ENCODE measurements around the gene TMBIM1.
A peak's percentile ranks its signal among the peaks of the same experiment; 100 is the strongest.

TMBIM1 gene

DNA sequence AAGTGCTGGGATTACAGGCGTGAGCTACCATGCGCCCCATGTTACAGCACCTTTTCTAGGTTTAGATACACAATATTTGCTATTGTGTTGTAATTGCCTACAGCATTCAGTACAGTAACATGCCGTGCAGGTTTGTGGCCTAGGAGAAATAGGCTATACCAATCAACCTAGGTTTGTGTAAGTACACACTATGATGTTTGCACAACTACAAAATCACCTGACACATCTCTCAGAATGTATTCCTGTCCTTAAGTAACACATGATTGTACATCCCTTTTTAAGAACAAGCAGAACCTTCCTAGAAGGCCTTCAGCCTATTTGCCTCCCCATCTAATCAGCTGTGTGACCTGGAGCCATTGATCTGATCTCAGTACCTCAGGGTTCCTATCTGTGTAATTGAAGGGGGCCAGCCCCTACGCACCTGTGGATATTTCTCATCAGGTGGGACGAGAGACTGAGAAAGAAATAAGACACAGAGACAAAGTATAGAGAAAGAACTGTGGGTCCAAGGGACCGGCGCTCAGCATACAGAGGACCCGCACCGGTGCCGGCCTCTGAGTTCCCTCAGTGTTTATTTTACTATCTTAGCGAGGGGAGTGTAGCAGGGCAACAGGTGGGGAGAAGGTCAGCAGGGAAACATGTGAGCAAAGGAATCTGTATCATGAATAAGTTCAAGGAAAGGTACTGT is 18.7 kb upstream of the TMBIM1 start:
- no peak for TF ChIP-seq POLR2A (IDR thresholded peaks at IDR 0.05; ENCODE audit: low read depth, low read length)
- no peak for DNase-seq (ENCODE audit: insufficient read length, low spot score)
- FAIRE-seq, result no peak

DNA sequence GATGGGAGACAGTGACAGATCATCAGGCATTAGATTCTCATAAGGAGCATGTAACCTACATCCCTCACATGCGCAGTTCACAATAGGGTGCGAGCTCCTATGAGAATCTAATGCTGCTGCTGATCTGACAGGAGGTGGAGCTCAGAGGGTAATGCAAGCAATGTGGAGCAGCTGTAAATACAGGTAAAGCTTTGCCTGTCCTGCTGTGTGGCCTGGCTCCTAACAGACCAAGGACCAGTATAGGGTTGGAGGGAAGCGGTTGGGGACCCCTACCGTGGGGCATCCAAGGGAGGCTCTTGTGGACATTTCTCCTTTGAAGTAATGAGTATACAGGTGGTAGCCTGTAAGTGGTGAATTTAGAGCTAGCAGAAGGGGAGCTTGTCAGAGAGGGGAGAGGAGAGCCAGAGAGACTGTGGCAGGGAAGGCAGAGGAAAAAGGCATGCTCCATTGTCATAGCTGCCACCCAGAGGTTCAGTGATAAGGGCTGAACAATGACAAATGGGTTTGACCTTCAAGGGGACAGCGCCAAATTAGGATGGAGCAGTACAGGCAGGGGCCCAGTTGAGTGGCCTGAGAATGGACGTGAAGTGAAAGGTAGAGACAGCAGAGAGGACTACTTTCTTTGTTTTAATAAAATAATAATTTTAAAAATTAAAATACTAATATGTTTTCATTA is 15.2 kb upstream of the TMBIM1 start:
- FAIRE-seq (no peak), DNase-seq (ENCODE audit: insufficient read length, low spot score) (no peak)
- TF ChIP-seq POLR2A (IDR thresholded peaks at IDR 0.05; ENCODE audit: low read depth, low read length), result no peak

DNA sequence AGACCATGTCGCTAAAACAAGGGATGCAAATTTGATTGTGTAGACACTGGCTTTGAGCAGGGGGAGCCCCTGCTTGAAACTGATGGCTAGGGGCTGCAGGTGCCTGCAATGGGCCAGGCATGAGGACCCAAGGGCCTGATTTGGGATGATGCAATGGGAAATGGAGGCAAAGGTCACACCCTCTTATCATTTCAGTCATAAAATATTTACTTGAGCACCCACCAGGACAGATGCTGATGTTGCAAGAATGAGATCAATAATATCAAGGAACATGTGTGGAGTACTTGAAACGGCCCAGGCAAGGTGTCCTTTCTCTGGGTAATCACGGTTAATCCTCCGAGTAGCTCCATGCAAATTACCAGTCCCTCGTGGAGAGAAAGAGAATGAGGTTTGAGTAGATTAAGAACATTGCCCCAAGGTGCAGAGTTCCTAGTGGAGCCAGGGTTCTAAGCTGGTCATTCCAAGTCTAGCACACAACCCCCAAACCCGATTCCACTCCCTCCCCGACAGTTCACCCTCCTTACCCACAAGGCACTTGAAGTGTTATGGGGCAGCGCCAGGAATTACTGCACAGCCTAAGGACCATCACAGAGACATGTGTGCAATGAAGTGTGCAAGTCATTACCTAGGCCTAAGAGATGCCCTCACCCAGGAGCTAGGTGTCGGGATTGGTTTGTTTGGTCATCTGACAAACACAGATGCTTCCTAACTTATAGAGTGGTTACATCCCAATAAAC is 14.0 kb upstream of the TMBIM1 start:
- TF ChIP-seq POLR2A (IDR thresholded peaks at IDR 0.05; ENCODE audit: low read depth, low read length), result no peak
- FAIRE-seq (no peak), DNase-seq (ENCODE audit: insufficient read length, low spot score) (no peak)

DNA sequence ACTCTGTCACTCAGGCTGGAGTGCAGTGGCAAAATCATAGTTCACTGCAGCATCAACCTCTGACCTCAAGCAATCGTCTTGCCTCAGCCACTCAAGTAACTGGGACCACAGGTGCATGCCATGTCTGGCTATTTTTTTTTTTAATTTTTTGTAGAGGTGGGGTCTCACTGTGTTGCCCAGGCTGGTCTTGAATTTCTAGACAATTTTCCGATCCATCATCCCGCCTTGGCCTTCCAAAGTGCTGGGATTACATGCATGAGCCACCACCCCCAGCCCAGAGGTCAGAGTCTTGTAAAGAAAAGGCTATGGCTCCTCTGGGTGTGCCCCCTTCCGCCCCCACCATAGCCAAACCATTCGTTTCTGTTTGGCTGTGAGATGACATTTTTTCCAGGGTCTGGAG is 13.1 kb upstream of the TMBIM1 start:
- no peak for FAIRE-seq
- no peak for DNase-seq (ENCODE audit: insufficient read length, low spot score)
- no peak for TF ChIP-seq POLR2A (IDR thresholded peaks at IDR 0.05; ENCODE audit: low read depth, low read length)

DNA sequence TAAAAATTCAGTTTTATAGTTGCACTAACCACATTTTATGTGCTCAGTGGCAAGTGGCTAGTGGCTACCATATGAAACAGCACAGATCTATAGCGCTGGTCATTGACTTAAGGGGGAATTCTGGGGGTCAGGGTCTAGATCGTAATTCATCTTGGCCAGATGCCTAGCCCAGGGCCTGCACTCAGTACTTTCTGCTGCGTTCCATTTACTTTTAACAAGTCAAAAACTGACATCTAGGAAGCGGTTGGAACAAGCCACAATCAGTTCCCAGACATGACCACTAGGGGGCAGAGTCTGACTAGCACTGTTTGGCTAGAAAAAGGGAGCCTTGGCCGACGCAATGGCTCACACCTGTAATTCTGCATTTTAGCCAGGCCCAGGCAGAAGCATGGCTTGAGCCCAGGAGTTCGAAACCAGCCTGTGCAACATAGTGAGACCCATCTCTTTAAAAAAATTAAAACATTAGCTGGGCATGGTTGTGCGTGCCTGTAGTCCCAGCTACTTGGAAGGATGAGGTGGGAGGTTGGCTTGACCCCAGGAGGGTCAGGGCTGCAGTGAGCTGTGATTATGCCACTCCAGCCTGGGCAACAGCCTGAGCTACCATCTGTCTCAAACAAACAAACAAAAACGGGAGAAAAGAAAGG is 9.0 kb upstream of the TMBIM1 start:
- DNase-seq (ENCODE audit: insufficient read length, low spot score) (peak; percentile 33), FAIRE-seq (no peak)
- no peak for TF ChIP-seq POLR2A (IDR thresholded peaks at IDR 0.05; ENCODE audit: low read depth, low read length)

DNA sequence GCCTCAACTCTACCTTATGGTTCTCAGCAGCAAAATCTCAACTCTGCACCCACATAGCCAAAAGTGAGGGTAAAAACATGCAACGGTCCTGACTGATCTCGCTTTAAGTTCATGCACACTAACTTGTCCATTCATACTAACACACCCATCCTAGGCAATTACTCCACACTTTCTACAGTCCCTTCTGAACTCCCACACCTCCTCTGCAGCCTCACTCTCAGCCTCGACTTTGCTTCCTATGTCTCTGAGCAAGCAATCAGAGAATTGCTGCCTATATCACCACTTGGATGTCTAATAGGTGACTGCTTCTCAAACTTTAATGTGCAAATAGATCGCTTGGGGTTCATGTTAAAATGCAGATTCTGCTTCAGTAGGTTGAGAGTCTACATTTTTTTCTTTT is 7.8 kb upstream of the TMBIM1 start:
- FAIRE-seq, result no peak
- DNase-seq (ENCODE audit: insufficient read length, low spot score), result no peak
- TF ChIP-seq POLR2A (IDR thresholded peaks at IDR 0.05; ENCODE audit: low read depth, low read length), result no peak

DNA sequence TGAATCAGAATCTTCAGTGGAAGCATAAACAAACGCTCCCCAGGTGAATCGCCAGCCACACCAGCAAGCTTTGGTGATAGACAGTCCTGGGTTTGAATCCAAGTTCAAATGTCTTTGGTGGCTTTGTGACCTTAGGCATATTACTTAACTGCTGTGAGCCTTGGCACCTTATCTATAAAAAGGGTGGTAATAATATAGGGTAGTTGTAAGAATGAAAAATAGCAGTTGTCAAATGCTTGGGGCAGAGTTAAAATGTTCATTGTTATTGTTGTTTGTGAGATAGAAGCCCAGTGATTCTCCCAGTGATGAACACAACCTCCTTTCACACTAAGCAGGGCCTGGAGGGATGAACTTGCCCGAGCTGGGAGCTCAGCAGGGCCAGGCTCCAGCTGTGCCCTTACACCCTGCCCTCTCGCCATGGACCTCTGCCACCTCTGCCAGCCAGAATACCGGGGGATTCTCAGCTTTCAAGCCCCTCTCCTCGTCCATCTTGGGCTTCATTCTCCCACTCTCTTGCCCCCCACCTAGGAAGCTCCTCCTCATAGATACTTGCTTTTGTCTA is 6.1 kb upstream of the TMBIM1 start:
- FAIRE-seq (no peak), DNase-seq (ENCODE audit: insufficient read length, low spot score) (no peak)
- no peak for TF ChIP-seq POLR2A (IDR thresholded peaks at IDR 0.05; ENCODE audit: low read depth, low read length)

DNA sequence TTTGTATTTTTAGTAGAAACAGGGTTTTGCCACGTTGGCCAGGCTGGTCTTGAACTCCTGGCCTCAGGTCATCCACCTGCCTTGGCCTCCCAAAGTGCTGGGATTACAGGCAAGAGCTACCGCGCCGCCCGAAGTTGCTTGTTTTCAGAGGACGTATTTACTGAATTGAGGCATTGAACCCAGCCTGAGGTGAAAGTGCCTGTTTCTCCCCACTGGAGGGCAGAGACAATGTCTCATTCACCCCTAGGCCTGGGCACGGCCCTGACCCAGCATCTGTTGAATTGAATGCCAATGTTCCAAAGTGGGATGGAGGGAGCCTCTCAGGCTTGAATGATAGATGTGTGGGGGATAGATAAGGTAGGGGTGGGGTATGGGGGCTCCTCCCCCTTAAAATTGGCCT is 4.5 kb upstream of the TMBIM1 start:
- FAIRE-seq (no peak), DNase-seq (ENCODE audit: insufficient read length, low spot score) (no peak)
- no peak for TF ChIP-seq POLR2A (IDR thresholded peaks at IDR 0.05; ENCODE audit: low read depth, low read length)

DNA sequence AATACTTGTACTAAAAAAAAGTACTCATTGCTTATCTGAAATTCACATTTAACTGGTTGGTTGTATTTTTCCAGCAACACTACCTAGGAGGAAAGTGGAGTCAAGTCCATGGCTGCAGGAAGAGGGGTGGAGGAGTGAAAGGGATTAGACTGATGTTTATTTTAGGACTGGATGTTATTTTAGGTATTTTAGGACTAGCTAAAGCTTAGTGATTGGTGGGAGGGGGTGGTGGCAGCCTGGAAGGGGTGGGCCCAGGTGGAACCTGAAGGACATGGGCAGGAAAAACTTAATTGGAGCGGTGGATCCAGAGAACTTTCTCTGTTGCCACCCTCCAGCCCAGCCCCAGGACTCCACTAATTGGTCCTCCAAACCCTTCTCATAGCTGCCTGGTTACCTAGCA is 3.9 kb upstream of the TMBIM1 start:
- no peak for TF ChIP-seq POLR2A (IDR thresholded peaks at IDR 0.05; ENCODE audit: low read depth, low read length)
- FAIRE-seq, result no peak

DNA sequence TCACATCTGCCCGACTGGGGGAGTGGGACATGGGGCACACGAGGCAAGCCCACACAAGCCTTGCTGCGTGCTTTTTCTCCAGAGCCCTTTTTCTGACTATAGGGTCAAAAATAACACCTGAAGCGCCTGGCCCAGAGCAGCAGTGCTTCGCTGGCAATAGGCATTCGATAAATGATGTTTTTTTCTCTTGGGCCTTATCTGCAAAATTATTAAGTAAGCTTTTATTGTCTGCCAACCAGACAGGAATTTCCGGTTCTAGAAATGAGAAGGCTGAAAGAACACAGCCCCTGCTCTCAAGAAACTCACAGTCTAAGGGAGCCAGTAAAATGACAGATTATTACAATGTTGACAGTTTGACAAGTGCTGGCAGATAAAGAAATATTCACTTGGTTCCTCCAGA is 2.7 kb upstream of the TMBIM1 start:
- no peak for FAIRE-seq
- TF ChIP-seq POLR2A (IDR thresholded peaks at IDR 0.05; ENCODE audit: low read depth, low read length), result no peak
- no peak for DNase-seq (ENCODE audit: insufficient read length, low spot score)

More for the DNA sequence above, 3.9 kb upstream of the TMBIM1 start:
- no peak for DNase-seq (ENCODE audit: insufficient read length, low spot score)

DNA sequence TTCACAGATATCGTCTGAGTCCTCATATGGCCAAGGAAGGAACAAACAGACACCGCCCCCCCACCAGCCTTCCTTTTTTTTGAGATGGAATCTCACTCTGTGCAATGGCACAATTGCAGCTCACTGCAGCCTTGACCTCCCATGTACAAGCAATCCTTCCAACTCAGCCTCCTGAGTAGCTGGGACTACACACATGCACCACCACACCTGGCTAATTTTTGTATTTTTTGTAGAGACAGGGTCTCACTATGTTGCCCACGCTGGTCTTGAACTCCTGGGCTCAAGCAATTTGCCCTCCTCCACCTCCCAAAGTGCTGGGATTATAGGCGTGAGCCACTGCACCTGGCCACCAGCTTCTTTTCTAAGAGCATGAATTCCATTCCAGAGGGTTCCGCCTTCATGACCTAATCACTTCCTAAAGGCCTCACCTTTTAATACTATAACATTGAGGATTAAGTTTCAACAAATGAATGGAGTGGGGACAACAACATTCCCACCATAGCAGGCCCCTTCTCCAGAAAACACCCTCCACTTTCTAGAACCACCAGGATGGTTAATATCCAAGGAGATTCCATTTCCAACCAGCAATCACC is 2.2 kb upstream of the TMBIM1 start:
- TF ChIP-seq POLR2A (IDR thresholded peaks at IDR 0.05; ENCODE audit: low read depth, low read length), result no peak
- FAIRE-seq (no peak), DNase-seq (ENCODE audit: insufficient read length, low spot score) (no peak)

DNA sequence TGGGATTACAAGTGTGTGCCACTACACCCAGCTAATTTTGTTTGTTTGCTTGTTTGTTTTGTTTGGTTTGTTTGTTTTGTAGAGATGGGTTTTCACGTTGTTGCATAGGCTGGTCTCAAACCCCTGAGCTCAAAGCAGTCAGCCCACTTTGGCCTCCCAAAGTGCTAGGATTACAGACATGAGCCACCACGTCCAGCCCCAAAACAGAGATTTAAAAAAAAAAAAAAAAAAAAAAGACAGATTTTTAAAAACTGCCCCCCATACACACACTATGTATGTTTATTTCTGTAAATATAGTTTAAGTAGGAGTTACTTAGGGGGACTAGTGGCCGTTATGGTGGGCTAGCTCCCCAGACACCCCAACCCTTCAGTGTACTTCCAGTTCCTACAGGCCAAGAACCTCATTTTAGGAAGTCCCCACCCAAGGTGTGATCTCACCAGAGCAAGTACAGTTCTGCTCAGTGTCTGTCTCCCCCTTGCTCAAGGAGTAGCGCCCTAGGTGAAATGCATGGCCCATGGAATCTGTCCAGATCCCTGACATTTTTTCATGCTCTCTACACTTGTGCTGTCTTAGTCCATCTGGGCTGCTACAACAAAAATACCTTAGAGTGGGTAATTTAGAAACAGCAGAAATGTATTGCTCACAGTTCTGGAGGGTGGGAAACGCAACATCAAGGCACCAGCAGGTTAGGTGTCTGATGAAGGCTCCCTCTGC is 1.6 kb upstream of the TMBIM1 start:
- FAIRE-seq, result no peak
- no peak for TF ChIP-seq POLR2A (IDR thresholded peaks at IDR 0.05; ENCODE audit: low read depth, low read length)
- DNase-seq (ENCODE audit: insufficient read length, low spot score), result no peak
